ENCODE results near the gene SSC5D. TPM values are rescaled to one million over a fixed set of nuclear protein-coding genes. Genes with fewer than 3 reads are reported as not detected.

Gene SSC5D
- total RNA-seq, 2 experiments from 2014 or later: 0.32 to 0.34 TPM

- H3K4me3 Mint-ChIP-seq: no peak overlapping the region
- H3K27me3 Mint-ChIP-seq: peaks cover 3% of the 10 kb centered on the region
- no peaks in the 10 kb centered on the region for H3K36me3 Mint-ChIP-seq (ENCODE audit: low read depth)
- no peaks in the 10 kb centered on the region for H3K9me3 Mint-ChIP-seq (ENCODE audit: low read depth)
- CTCF ChIA-PET: interaction anchor here (0.8 kb wide), 1 partner anchor 356 kb away, joined by 3 read pairs; no protein-coding TSS in a partner anchor
- no peak overlapping the region for H3K27ac Mint-ChIP-seq
- H3K4me1 Mint-ChIP-seq: no peaks in the 10 kb centered on the region
- intact Hi-C loops (cut with DNase I, micrococcal nuclease): no loop called here
- ATAC-seq: no peak
- POLR2A ChIA-PET: no interaction called here
- no peak for DNase-seq
Observed at GRCh38 chr19:55554741-55555152, 66.5 kb downstream of the SSC5D start.

- no peak for DNase-seq
- Mint-ChIP-seq H3K27ac (no peak overlapping the region), H3K27me3 (peaks cover 2% of the 10 kb centered on the region), H3K36me3 (ENCODE audit: low read depth) (no peaks in the 10 kb centered on the region), H3K9me3 (ENCODE audit: low read depth) (no peaks in the 10 kb centered on the region), H3K4me1 (no peaks in the 10 kb centered on the region), H3K4me3 (no peak overlapping the region)
- CTCF ChIA-PET: no interaction called here
- ATAC-seq: no peak
- POLR2A ChIA-PET: no interaction called here
- intact Hi-C loops (cut with DNase I, micrococcal nuclease): no loop called here
Observed at GRCh38 chr19:55559684-55560083, 71.4 kb downstream of the SSC5D start.

- DNase-seq: no peak
- CTCF ChIA-PET: no interaction called here
- Mint-ChIP-seq H3K36me3 (ENCODE audit: low read depth) (no peaks in the 10 kb centered on the region), H3K4me1 (no peaks in the 10 kb centered on the region), H3K27ac (no peak overlapping the region), H3K4me3 (no peak overlapping the region), H3K9me3 (ENCODE audit: low read depth) (no peaks in the 10 kb centered on the region), H3K27me3 (peaks cover 7% of the 10 kb centered on the region)
- POLR2A ChIA-PET: no interaction called here
- intact Hi-C loops (cut with DNase I, micrococcal nuclease): no loop called here
- no peak for ATAC-seq
Observed at GRCh38 chr19:55563261-55563690, 75.0 kb downstream of the SSC5D start.

GRCh38 chr19:55566823-55567222, 78.6 kb downstream of the SSC5D start:
- CTCF ChIA-PET: no interaction called here
- DNase-seq (no peak), ATAC-seq (no peak)
- H3K9me3 Mint-ChIP-seq (ENCODE audit: low read depth): no peaks in the 10 kb centered on the region
- peaks cover 5% of the 10 kb centered on the region for H3K27me3 Mint-ChIP-seq
- H3K36me3 Mint-ChIP-seq (ENCODE audit: low read depth): no peaks in the 10 kb centered on the region
- H3K27ac Mint-ChIP-seq: no peak overlapping the region
- intact Hi-C loops (cut with DNase I, micrococcal nuclease): no loop called here
- no peak overlapping the region for H3K4me3 Mint-ChIP-seq
- no peaks in the 10 kb centered on the region for H3K4me1 Mint-ChIP-seq
- POLR2A ChIA-PET: no interaction called here

GRCh38 chr19:55567708-55568328, 79.6 kb downstream of the SSC5D start:
- no peak overlapping the region for H3K27ac Mint-ChIP-seq
- no peak for ATAC-seq
- DNase-seq: no peak
- intact Hi-C loops (cut with DNase I, micrococcal nuclease): no loop called here
- H3K4me3 Mint-ChIP-seq: no peak overlapping the region
- H3K9me3 Mint-ChIP-seq (ENCODE audit: low read depth): no peaks in the 10 kb centered on the region
- no peaks in the 10 kb centered on the region for H3K36me3 Mint-ChIP-seq (ENCODE audit: low read depth)
- CTCF ChIA-PET: no interaction called here
- no peaks in the 10 kb centered on the region for H3K4me1 Mint-ChIP-seq
- peaks cover 5% of the 10 kb centered on the region for H3K27me3 Mint-ChIP-seq
- POLR2A ChIA-PET: no interaction called here

Other genes starting within 250 kb of the SSC5D start
- 100 to 1,000 TPM; 177 to 201 TPM for gene PPP6R1, start 229.4 kb upstream of the SSC5D start, total RNA-seq
- 10 to 100 TPM; 41.1 to 45.2 TPM for gene HSPBP1, start 208.3 kb upstream of the SSC5D start, total RNA-seq
- 1 to 10 TPM; 4.1 to 4.5 TPM for gene BRSK1, start 204.4 kb upstream of the SSC5D start, total RNA-seq
- gene TMEM150B, start 163.1 kb upstream of the SSC5D start, total RNA-seq: not detected
- gene KMT5C, start 148.6 kb upstream of the SSC5D start, total RNA-seq: 10 to 100 TPM; 27.5 to 32.3 TPM
- gene COX6B2, start 133.7 kb upstream of the SSC5D start, total RNA-seq: under 1 TPM; 0.14 to 0.30 TPM
- not detected for gene GARIN5B, start 125.2 kb upstream of the SSC5D start, total RNA-seq
- gene IL11, start 118.0 kb upstream of the SSC5D start, total RNA-seq: under 1 TPM; 0.09 to 0.18 TPM
- gene TMEM190, start 111.6 kb upstream of the SSC5D start, total RNA-seq: not detected
- gene TMEM238, start 104.1 kb upstream of the SSC5D start, total RNA-seq: 1 to 10 TPM; 5.9 to 6.3 TPM
- gene RPL28, start 102.5 kb upstream of the SSC5D start, total RNA-seq: 1,000 to 10,000 TPM; 2,751 to 4,078 TPM
- 100 to 1,000 TPM; 228 to 342 TPM for gene UBE2S, start 80.6 kb upstream of the SSC5D start, total RNA-seq
- gene SHISA7, start 45.1 kb upstream of the SSC5D start, total RNA-seq: not detected
- gene ISOC2, start 26.8 kb upstream of the SSC5D start, total RNA-seq: 10 to 100 TPM; 24.3 to 28.0 TPM
- gene C19orf85, start 23.7 kb upstream of the SSC5D start, total RNA-seq: not detected
- 1 to 10 TPM; 5.6 to 6.8 TPM for gene ZNF628, start 11.8 kb upstream of the SSC5D start, total RNA-seq
- 10 to 100 TPM in 1 of 2 experiments, 1 to 10 TPM in 1; 8.2 to 14.8 TPM for gene NAT14, start 3.2 kb upstream of the SSC5D start, total RNA-seq
- not detected for gene SBK2, start 48.7 kb downstream of the SSC5D start, total RNA-seq
- not detected for gene SBK3, start 57.1 kb downstream of the SSC5D start, total RNA-seq
- 1 to 10 TPM; 7.2 to 7.5 TPM for gene ZNF579, start 92.4 kb downstream of the SSC5D start, total RNA-seq
- 10 to 100 TPM; 13.6 to 14.7 TPM for gene FIZ1, start 111.1 kb downstream of the SSC5D start, total RNA-seq
- gene ZNF524, start 111.9 kb downstream of the SSC5D start, total RNA-seq: 10 to 100 TPM; 16.2 to 18.6 TPM
- gene ZNF865, start 117.2 kb downstream of the SSC5D start, total RNA-seq: 10 to 100 TPM; 11.4 to 12.1 TPM
- 1 to 10 TPM; 3.2 to 4.3 TPM for gene ZNF784, start 136.1 kb downstream of the SSC5D start, total RNA-seq
- gene ZNF580, start 152.6 kb downstream of the SSC5D start, total RNA-seq: 10 to 100 TPM; 24.2 to 35.6 TPM
- gene ZNF581, start 155.2 kb downstream of the SSC5D start, total RNA-seq: 10 to 100 TPM; 18.9 to 26.9 TPM
- 1 to 10 TPM; 6.2 to 6.3 TPM for gene CCDC106, start 159.8 kb downstream of the SSC5D start, total RNA-seq
- 100 to 1,000 TPM; 252 to 292 TPM for gene U2AF2, start 166.6 kb downstream of the SSC5D start, total RNA-seq
- 10 to 100 TPM; 32.5 to 37.1 TPM for gene EPN1, start 186.8 kb downstream of the SSC5D start, total RNA-seq
- gene NLRP9, start 250.0 kb downstream of the SSC5D start, total RNA-seq: not detected